GM12864 (cell line): Measurements from ENCODE around the gene TMEM238.
A peak's percentile ranks its signal among the peaks of the same experiment; 100 is the strongest.

Source experiments
- DNase-seq: peaks from one replicate; pipeline ENCODE4 v3.0.0-alpha.2; 2011; ENCODE audit warnings: low read depth
- H3K4me3 ChIP-seq: 2 replicates; pipeline ENCODE4 v1.5.1; 2011; ENCODE audit warnings: mild to moderate bottlenecking, low read depth, low read length, control low read depth
- TF ChIP-seq, protein P1 (sequence below): IDR thresholded peaks from 2 replicates; pipeline ENCODE4 v1.5.1; 2011; ENCODE audit warnings: low read depth, mild to moderate bottlenecking, moderate library complexity, low read length, control low read depth, inconsistent platforms; ENCODE audit errors: missing control alignments

Gene TMEM238

DNA sequence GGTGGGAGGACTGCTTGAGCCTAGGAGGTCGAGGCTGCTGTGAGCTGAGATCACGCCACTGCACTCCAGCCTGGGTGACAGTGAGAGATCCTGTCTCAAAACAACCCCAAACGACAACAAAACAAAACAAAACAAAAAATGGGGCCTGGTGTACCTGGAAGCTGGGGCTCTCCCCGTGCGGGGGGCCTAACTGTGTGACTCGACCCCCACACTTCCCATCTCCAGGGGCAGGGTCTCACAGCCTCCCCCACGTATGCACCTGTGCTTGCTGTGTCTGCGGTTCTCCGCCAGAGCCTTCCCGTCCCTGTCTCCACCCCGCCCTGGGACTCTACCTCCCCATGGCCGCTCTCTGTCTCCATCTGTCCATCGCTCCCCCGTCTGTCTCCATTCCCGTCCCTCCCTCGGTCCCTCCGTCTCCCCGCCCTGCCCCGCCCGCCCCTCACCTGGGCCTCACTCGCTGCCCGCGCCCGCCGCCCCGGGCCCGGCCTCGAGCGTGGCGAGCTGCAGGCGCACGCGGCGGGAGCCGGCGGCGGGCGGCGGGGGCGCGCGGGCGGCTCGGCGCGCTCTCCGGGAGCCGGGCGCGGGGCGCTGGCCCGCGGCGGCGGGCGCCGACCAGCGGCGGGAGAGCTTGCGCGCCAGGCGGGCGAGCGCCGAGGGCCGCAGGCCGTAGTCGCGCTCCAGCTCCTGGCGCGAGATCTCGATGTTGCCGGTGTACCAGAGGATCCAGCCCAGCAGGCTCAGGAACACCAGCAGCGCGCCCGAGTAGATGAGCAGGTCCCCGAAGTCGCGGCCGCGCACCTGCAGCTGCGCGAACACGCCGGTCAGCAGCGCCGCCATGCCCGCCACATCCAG is 587 bp downstream of the TMEM238 start:
- no peak for DNase-seq
- TF ChIP-seq, protein P1, sequence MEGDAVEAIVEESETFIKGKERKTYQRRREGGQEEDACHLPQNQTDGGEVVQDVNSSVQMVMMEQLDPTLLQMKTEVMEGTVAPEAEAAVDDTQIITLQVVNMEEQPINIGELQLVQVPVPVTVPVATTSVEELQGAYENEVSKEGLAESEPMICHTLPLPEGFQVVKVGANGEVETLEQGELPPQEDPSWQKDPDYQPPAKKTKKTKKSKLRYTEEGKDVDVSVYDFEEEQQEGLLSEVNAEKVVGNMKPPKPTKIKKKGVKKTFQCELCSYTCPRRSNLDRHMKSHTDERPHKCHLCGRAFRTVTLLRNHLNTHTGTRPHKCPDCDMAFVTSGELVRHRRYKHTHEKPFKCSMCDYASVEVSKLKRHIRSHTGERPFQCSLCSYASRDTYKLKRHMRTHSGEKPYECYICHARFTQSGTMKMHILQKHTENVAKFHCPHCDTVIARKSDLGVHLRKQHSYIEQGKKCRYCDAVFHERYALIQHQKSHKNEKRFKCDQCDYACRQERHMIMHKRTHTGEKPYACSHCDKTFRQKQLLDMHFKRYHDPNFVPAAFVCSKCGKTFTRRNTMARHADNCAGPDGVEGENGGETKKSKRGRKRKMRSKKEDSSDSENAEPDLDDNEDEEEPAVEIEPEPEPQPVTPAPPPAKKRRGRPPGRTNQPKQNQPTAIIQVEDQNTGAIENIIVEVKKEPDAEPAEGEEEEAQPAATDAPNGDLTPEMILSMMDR = peak; percentile 16
- peak overlapping the region; percentile 67 for H3K4me3 ChIP-seq

DNA sequence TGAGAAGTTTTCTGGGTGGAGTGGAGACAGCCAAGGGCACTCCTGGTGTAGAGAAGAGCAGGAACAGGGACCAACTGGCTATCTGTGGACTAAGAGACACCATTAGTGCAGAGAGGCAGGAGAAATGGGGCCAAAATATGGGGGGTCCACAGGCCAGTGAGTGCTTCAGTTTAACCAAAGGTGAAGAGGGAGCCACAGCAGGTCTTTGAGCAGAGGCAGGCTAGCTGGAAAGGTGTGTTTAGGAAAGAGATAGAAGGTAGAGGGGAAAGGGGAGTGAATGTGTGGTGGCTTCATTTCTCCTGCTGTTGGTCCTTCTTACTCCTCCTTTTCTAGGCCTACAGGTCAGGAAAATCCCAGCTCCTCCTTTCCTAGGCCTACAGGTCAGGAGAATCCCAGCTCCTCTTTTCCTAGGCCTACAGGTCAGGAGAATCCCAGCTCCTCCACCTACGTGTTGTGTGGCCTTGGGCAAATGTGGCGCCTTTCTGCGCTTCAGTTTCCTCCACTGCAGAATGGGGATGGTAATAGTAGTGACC is 1.5 kb downstream of the TMEM238 start:
- TF ChIP-seq, protein P1 = no peak
- H3K4me3 ChIP-seq = peak overlapping the region; percentile 67; the same call in 1 of the 2 replicates
- DNase-seq = no peak

DNA sequence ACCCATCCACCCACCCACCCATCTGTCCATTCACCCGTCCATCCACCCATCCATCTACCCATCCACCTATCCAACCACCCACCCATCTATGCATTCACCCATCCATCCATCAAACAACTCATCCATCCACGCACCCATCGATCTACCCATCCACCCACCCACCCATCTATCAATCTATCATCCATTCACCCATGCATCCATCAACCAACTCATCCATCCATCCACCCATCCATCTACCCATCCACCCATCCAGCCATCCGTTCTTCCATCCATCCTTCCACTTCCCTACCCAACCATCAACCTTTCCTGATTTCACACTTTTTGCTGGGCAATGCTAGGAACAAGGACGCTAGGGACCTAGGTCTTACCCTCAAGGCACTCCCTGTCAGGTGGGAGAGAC is 2.1 kb downstream of the TMEM238 start:
- no peak overlapping the region for H3K4me3 ChIP-seq
- TF ChIP-seq, protein P1 = no peak
- DNase-seq = no peak

DNA sequence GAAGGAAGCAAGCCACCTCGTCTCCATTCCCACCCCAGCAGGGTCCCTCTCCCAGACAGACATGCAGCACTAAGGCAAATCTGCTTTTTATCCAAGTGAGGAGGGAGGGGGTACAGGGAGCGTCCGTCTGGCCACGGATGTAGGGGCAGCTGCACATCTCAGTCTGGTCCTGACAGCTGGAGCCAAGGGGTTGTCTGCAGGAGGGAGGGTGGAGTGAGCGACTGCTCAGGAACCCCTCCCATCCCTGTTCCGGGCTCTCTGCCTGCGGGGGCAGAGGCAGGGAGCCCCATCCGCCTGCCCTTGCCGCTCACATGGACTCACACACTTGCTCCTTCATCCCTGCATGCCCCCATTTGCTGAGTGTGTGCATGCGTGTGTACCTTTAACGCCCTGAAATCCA is 4.9 kb downstream of the TMEM238 start:
- TF ChIP-seq, protein P1 = no peak
- no peak for DNase-seq
- no peak overlapping the region for H3K4me3 ChIP-seq

DNA sequence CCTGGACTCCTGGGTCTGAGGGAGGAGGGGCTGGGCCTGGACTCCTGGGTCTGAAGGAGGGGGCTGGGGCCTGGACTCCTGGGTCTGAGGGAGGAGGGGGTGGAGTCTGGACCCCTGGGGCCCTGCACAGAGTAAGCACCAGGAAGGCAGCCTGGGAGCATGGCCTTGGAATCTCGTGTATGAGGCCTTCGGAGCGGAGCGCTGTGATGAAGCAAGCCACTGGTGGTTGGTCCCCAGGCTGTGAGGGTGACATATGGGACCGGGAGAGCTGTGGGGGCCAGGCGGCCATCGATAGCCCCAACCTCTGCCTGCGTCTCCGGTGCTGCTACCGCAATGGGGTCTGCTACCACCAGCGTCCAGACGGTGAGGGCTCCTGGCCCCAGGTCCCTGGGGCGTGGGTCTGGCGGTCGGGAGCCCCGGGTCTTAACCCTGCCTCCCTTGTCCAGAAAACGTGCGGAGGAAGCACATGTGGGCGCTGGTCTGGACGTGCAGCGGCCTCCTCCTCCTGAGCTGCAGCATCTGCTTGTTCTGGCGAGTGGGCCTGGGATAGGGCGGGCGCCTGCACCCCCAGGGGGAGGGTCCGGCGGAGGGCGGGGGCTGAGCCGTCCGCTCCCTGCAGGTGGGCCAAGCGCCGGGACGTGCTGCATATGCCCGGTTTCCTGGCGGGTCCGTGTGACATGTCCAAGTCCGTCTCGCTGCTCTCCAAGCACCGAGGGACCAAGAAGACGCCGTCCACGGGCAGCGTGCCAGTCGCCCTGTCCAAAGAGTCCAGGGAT is 6.5 kb downstream of the TMEM238 start:
- TF ChIP-seq, protein P1 = no peak
- H3K4me3 ChIP-seq = no peak overlapping the region
- DNase-seq = no peak

DNA sequence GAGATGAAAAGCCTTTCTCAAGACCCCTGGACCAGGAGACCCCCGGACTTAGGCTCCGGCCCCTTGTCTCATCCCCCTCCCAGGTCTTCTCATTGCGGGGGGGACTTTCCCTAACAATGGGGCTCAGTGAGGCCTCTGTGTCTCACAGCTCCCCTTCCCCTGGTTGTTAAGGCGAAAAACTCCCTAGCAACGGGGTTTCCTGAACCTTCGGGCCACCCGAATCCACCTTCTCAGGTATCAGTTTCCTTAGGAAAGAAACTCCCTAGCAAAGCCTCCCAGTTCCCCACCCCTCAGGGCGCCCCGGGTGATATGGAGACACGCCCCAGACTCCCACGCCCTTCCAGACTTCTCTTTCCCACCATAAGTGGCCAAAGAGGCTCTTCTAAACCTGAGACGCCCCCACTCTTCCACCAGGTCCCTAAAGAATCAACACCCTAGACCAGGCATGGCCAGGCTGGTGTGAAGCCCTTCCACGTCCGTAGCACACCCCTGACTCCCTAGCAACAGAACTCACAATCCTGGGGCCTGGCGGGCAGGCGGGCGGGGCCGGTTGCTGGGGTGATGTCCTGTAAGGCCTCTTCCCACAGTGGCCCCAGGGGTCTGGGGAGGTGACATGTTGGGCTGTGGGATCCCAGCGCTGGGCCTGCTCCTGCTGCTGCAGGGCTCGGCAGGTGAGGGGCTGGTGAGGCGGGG is 7.7 kb downstream of the TMEM238 start, which contains the start of gene TMEM190:
TSS of gene TMEM190 (plus strand) at position 586 of the 693 bp plus-strand sequence. CDS start at position 614, 28 bp downstream.
- TF ChIP-seq, protein P1 = no peak
- H3K4me3 ChIP-seq = no peak within 1 kb of the TSS
- no peak for DNase-seq
